HepG2 (cell line): ENCODE data around the gene GSTM4. TPM values are rescaled to one million over a fixed set of nuclear protein-coding genes. Genes with fewer than 3 reads are reported as not detected.

Experiments
- AHDC1 ChIP-seq: sonication (generic); formaldehyde crosslinking; IDR thresholded peaks from 2 replicates; pipeline ENCODE4 v1.5.1; 2020; ENCODE audit warnings: mild to moderate bottlenecking, missing genetic modification reagents, borderline replicate concordance
- CENPX ChIP-seq: sonication (generic); formaldehyde crosslinking; IDR thresholded peaks from 2 replicates; pipeline ENCODE4 v1.9.0; 2021; ENCODE audit warnings: mild to moderate bottlenecking, missing genetic modification reagents, moderate library complexity
- CERS6 ChIP-seq: sonication (generic); formaldehyde crosslinking; IDR thresholded peaks from 2 replicates; pipeline ENCODE4 v1.5.0; 2020; ENCODE audit warnings: missing genetic modification reagents
- EZH2 ChIP-seq: conservative IDR thresholded peaks from 2 replicates; pipeline ENCODE4 v1.6.1; 2012; ENCODE audit warnings: mild to moderate bottlenecking, low read depth, low read length, moderate library complexity
- FOXP1 ChIP-seq, 2 experiments: fragments of 450-650 bp in 1 of 2; IDR thresholded peaks; 2 replicates each; pipeline ENCODE4 v1.6.1; 2017 to 2018; ENCODE audit warnings: antibody characterized with exemption in 1 of 2
- MED1 ChIP-seq: sonication (generic); formaldehyde crosslinking; IDR thresholded peaks from 2 replicates; pipeline ENCODE4 v1.4.0; 2020; ENCODE audit warnings: missing genetic modification reagents
- NCOR1 ChIP-seq: fragments of 200-600 bp; sonication (generic); IDR thresholded peaks from 2 replicates; pipeline ENCODE4 v1.7.0; 2017; ENCODE audit warnings: antibody characterized with exemption, low read length, borderline replicate concordance
- POGK ChIP-seq: sonication (generic); formaldehyde crosslinking; conservative IDR thresholded peaks from 2 replicates; pipeline ENCODE4 v1.8.0; 2022; ENCODE audit warnings: mild to moderate bottlenecking, moderate library complexity, missing genetic modification reagents
- REPIN1 ChIP-seq: sonication (generic); formaldehyde crosslinking; IDR thresholded peaks from 2 replicates; pipeline ENCODE4 v1.8.0; 2022; ENCODE audit warnings: missing genetic modification reagents, low read depth, mild to moderate bottlenecking, borderline replicate concordance
- SOX5 ChIP-seq: IDR thresholded peaks from 2 replicates; pipeline ENCODE4 v1.6.1; 2016; ENCODE audit warnings: borderline replicate concordance
- SP5 ChIP-seq: IDR thresholded peaks from 2 replicates; pipeline ENCODE4 v1.6.1; 2016; ENCODE audit warnings: low read depth, borderline replicate concordance
- THRA ChIP-seq: sonication (generic); formaldehyde crosslinking; IDR thresholded peaks from 2 replicates; pipeline ENCODE4 v1.4.0; 2020; ENCODE audit warnings: missing genetic modification reagents, borderline replicate concordance
- ZNF362 ChIP-seq: sonication (generic); formaldehyde crosslinking; IDR thresholded peaks from 2 replicates; pipeline ENCODE4 v1.4.0; 2020; ENCODE audit warnings: missing genetic modification reagents, mild to moderate bottlenecking, borderline replicate concordance
- polyA plus RNA-seq, 8 experiments: library from polyadenylated mRNA; depleted of rRNA in 3 of 8; stranded (reverse) in 7 of 8; unstranded in 1 of 8; fragments of >200 nt; fragmentation: Illumina TruSeq in 4 of 8; extraction: Trizol in 4 of 8; gene quantifications; 2 replicates each; pipeline versions ENCODE4 v1.2.1 to v1.2.3, GENCODE V29; 2011 to 2016; ENCODE audit warnings: low read depth in 4 of 8, missing spikeins in 1 of 8, mixed read lengths in 1 of 8; ENCODE audit not compliant: insufficient read depth in 1 of 8
- total RNA-seq, 5 experiments: library from RNA; depleted of rRNA; stranded (reverse); fragments of >200 nt; fragmentation: Illumina TruSeq; extraction: Trizol; gene quantifications; 2 replicates each; pipeline ENCODE4 v1.2.3, GENCODE V29; 2016; ENCODE audit warnings: low read depth in 1 of 5

Gene GSTM4
- total and polyA plus RNA-seq, 2 of the 13 experiments (the other 11 are each of a cell fraction or from before 2014, with no cell fraction given) = 25.3 to 40.8 TPM

GRCh38 chr1:109618661-109619575, 37.0 kb upstream of the GSTM4 start (continued):
- TF ChIP-seq POGK (CRISPR knock-in tag) (no peak), AHDC1 (CRISPR knock-in tag) (peak; percentile 74; the same call in 1 of the 2 replicates), CERS6 (no peak), FOXP1 (IDR thresholded peaks at IDR 0.05) (no peak), FOXP1 (CRISPR knock-in tag; IDR thresholded peaks at IDR 0.05) (peak; percentile 68; the same call in 1 of the 2 replicates), REPIN1 (CRISPR knock-in tag) (0 out of 2 replicates have a peak, but pooled peaks have one; percentile 29), THRA (peak; percentile 73; the same call in 1 of the 2 replicates), SOX5 (CRISPR knock-in tag) (peak; percentile 74), EZH2 (no peak), SP5 (CRISPR knock-in tag) (peak; percentile 52; the same call in 1 of the 2 replicates), ZNF362 (peak; percentile 96), NCOR1 (peak; percentile 56; the same call in 1 of the 2 replicates), CENPX (no peak), MED1 (CRISPR knock-in tag) (peak; percentile 52)
